ENCODE results near the gene MCF2L2. TPM values are rescaled to one million over a fixed set of nuclear protein-coding genes. Genes with fewer than 3 reads are reported as not detected.

Gene MCF2L2
- total and polyA plus RNA-seq, 9 of the 15 experiments (the other 6 are each of a cell fraction or from before 2014, with no cell fraction given): 0.56 to 4.2 (median 3.0) TPM

DNA sequence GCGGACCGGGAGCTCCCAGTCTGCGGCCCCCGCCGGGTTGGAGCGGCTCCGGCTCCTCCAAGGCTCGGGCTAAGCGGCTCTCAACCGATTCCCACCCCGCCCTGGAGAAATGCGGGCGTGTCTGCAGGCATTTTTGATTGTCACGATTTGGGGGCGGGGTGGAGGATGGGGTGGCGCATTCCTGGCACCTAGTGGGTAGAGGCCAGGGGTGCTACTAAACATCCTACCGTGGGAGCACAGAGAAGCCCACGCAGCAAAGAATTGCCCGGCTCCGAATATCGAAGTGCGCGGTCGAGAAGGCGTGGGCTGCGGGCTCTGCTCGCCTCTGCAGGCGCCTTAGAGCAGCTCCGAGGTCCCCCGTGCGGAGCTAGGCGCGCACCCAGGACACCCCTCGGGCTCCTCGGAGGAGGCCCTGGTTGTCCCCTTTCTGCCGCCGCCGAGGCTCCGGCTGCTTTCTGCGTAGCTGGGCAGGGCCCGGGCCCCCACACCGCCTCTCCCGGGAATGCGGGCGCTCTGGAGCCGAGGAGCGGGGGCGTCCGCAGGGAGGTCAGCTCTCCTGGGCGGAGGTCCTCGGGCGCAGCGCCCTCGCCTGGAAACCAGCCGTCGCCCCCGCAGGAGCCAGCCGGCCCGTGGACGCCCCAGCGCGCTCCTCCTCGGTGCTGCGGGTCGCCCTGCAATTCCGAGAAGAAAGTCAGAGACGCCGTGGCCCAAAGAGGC lies 249.4 kb downstream of the MCF2L2 start (continued):
- TF ChIP-seq, protein P1, sequence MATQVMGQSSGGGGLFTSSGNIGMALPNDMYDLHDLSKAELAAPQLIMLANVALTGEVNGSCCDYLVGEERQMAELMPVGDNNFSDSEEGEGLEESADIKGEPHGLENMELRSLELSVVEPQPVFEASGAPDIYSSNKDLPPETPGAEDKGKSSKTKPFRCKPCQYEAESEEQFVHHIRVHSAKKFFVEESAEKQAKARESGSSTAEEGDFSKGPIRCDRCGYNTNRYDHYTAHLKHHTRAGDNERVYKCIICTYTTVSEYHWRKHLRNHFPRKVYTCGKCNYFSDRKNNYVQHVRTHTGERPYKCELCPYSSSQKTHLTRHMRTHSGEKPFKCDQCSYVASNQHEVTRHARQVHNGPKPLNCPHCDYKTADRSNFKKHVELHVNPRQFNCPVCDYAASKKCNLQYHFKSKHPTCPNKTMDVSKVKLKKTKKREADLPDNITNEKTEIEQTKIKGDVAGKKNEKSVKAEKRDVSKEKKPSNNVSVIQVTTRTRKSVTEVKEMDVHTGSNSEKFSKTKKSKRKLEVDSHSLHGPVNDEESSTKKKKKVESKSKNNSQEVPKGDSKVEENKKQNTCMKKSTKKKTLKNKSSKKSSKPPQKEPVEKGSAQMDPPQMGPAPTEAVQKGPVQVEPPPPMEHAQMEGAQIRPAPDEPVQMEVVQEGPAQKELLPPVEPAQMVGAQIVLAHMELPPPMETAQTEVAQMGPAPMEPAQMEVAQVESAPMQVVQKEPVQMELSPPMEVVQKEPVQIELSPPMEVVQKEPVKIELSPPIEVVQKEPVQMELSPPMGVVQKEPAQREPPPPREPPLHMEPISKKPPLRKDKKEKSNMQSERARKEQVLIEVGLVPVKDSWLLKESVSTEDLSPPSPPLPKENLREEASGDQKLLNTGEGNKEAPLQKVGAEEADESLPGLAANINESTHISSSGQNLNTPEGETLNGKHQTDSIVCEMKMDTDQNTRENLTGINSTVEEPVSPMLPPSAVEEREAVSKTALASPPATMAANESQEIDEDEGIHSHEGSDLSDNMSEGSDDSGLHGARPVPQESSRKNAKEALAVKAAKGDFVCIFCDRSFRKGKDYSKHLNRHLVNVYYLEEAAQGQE (IDR thresholded peaks at IDR 0.05; ENCODE audit: borderline replicate concordance): peak; percentile 18; the same call in 1 of the 2 replicates
- TF ChIP-seq, protein P1 (CRISPR knock-in tag; IDR thresholded peaks at IDR 0.05; ENCODE audit: low read depth): no peak
- TF ChIP-seq MAZ (CRISPR knock-in tag; conservative IDR thresholded peaks at IDR 0.05 in 1 of 2, IDR thresholded peaks at IDR 0.05 in 1 of 2) (peak; percentile 53 to 56; a peak in 3 of 4 replicates), L3MBTL2 (IDR thresholded peaks at IDR 0.05) (peak; percentile 44), SNIP1 (IDR thresholded peaks at IDR 0.05; ENCODE audit: low read depth) (peak; percentile 62; the same call in 1 of the 2 replicates), HOXB6 (CRISPR knock-in tag; IDR thresholded peaks at IDR 0.05; ENCODE audit: borderline replicate concordance) (no peak), JUND (IDR thresholded peaks at IDR 0.05; ENCODE audit: borderline replicate concordance, low read depth, low read length) (0 out of 2 replicates have a peak, but pooled peaks have one; percentile 7), JUND (tag; IDR thresholded peaks at IDR 0.05; ENCODE audit: borderline replicate concordance, low read depth, low read length) (no peak), GATAD2A (IDR thresholded peaks at IDR 0.05) (peak; percentile 28; the same call in 1 of the 2 replicates), KLF13 (tag; IDR thresholded peaks at IDR 0.05; ENCODE audit: borderline replicate concordance, low read depth) (0 out of 2 replicates have a peak, but pooled peaks have one; percentile 28), ZNF444 (CRISPR knock-in tag; IDR thresholded peaks at IDR 0.05) (no peak), MTA3 (IDR thresholded peaks at IDR 0.05; ENCODE audit: borderline replicate concordance) (peak; percentile 71; the same call in 1 of the 2 replicates)
- TF ChIP-seq, protein P2, sequence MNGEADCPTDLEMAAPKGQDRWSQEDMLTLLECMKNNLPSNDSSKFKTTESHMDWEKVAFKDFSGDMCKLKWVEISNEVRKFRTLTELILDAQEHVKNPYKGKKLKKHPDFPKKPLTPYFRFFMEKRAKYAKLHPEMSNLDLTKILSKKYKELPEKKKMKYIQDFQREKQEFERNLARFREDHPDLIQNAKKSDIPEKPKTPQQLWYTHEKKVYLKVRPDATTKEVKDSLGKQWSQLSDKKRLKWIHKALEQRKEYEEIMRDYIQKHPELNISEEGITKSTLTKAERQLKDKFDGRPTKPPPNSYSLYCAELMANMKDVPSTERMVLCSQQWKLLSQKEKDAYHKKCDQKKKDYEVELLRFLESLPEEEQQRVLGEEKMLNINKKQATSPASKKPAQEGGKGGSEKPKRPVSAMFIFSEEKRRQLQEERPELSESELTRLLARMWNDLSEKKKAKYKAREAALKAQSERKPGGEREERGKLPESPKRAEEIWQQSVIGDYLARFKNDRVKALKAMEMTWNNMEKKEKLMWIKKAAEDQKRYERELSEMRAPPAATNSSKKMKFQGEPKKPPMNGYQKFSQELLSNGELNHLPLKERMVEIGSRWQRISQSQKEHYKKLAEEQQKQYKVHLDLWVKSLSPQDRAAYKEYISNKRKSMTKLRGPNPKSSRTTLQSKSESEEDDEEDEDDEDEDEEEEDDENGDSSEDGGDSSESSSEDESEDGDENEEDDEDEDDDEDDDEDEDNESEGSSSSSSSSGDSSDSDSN (IDR thresholded peaks at IDR 0.05; ENCODE audit: borderline replicate concordance in 1 of 2, low read depth in 2 of 2, low read length in 2 of 2): peak; percentile 64 to 82; a peak in 2 of 4 replicates
- TF ChIP-seq, protein P3, sequence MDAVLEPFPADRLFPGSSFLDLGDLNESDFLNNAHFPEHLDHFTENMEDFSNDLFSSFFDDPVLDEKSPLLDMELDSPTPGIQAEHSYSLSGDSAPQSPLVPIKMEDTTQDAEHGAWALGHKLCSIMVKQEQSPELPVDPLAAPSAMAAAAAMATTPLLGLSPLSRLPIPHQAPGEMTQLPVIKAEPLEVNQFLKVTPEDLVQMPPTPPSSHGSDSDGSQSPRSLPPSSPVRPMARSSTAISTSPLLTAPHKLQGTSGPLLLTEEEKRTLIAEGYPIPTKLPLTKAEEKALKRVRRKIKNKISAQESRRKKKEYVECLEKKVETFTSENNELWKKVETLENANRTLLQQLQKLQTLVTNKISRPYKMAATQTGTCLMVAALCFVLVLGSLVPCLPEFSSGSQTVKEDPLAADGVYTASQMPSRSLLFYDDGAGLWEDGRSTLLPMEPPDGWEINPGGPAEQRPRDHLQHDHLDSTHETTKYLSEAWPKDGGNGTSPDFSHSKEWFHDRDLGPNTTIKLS (IDR thresholded peaks at IDR 0.05; ENCODE audit: borderline replicate concordance, low read depth): 0 out of 2 replicates have a peak, but pooled peaks have one; percentile 23
